GM12891 (cell line): Measurements from ENCODE around the gene P4HB.

Source experiments
- PAX5 ChIP-seq: IDR thresholded peaks from 2 replicates; pipeline ENCODE4 v1.6.1; 2011; ENCODE audit warnings: low read length, moderate library complexity, mild to moderate bottlenecking; ENCODE audit not compliant: insufficient read depth, severe bottlenecking
- POLR2A ChIP-seq: IDR thresholded peaks from 2 replicates; pipeline ENCODE4 v1.6.1; 2011; ENCODE audit warnings: low read depth, low read length, control low read depth
- POLR2AphosphoS5 ChIP-seq: IDR thresholded peaks from 2 replicates; pipeline ENCODE4 v1.6.1; 2011; ENCODE audit warnings: low read depth, low read length, control low read depth
- SPI1 ChIP-seq: IDR thresholded peaks from 2 replicates; pipeline ENCODE4 v1.6.1; 2011; ENCODE audit warnings: low read depth, low read length, control low read depth
- TAF1 ChIP-seq: IDR thresholded peaks from 2 replicates; pipeline ENCODE4 v1.6.1; 2011; ENCODE audit warnings: low read depth, low read length, control low read depth

DNA sequence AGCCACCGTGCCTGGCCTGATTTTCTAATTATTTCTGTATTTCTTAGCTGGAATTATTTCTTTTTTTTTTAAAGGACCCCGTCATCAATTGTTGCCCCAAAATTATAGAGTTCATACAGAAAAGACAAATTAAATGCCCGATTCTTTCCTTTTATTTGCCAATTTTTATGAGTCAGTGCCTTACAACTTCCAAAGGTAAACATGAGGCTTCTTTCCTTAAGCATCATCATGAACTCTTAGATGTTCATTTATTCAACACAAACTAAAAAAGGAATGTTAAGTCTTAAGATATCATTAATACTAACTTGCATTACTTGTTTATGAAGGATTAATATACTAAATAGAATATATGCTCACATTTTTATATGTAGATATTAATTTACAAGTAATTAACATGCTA is 18.0 kb upstream of the P4HB start:
- TF ChIP-seq SPI1 (no peak), TAF1 (no peak), POLR2A (no peak), POLR2AphosphoS5 (no peak), PAX5 (no peak)
